Activated CD4-positive, alpha-beta T cell treated with anti-CD3 and anti-CD28 coated beads, Interleukin-2, amount 10 ng/mL, durations not matched to agents 7 days and 5 days (primary cell): Measurements from ENCODE around the gene MRPS6. TPM values are rescaled to one million over a fixed set of nuclear protein-coding genes. Genes with fewer than 3 reads are reported as not detected.

Experiments used
- CTCF ChIA-PET: fragments of 350-600 bp; sonication (Branson Sonifier 250); formaldehyde crosslinking; loops from one replicate; lab custom pipeline; 2021; ENCODE audit warnings: antibody characterized with exemption; lab: Charles Lee
- POLR2A ChIA-PET: fragments of 350-600 bp; sonication (Branson Sonifier 250); formaldehyde crosslinking; loops from one replicate; lab custom pipeline; 2021; ENCODE audit warnings: antibody characterized with exemption; lab: Charles Lee
- DNase-seq: peaks from one replicate; pipeline ENCODE4 v3.0.0-alpha.2; 2020
- H3K27ac Mint-ChIP-seq: one replicate; pipeline ENCODE4 v1.8.0; 2021; ENCODE audit warnings: mild to moderate bottlenecking, moderate library complexity, mixed read lengths
- H3K27me3 Mint-ChIP-seq: one replicate; pipeline ENCODE4 v1.8.0; 2021; ENCODE audit warnings: mixed read lengths
- H3K36me3 Mint-ChIP-seq: one replicate; pipeline ENCODE4 v1.8.0; 2021; ENCODE audit warnings: low read depth, mixed read lengths
- H3K4me1 Mint-ChIP-seq: one replicate; pipeline ENCODE4 v1.8.0; 2021; ENCODE audit warnings: mixed read lengths
- H3K4me3 Mint-ChIP-seq: one replicate; pipeline ENCODE4 v1.8.0; 2021; ENCODE audit warnings: mild to moderate bottlenecking, moderate library complexity, mixed read lengths
- H3K9me3 Mint-ChIP-seq: one replicate; pipeline ENCODE4 v1.8.0; 2021; ENCODE audit warnings: mixed read lengths
- total RNA-seq, 2 experiments: library from RNA; stranded (reverse); gene quantifications; one replicate each; pipeline ENCODE4 v1.2.3, GENCODE V29; 2021

Gene MRPS6
- total RNA-seq, 2 experiments from 2014 or later: 77.8 to 88.2 TPM

GRCh38 chr21:34147792-34148418, 74.5 kb downstream of the MRPS6 start:
- no peak for DNase-seq
- no peak overlapping the region for H3K4me3 Mint-ChIP-seq
- H3K4me1 Mint-ChIP-seq: peaks cover 7% of the 10 kb centered on the region
- H3K36me3 Mint-ChIP-seq: peaks cover 32% of the 10 kb centered on the region
- H3K27me3 Mint-ChIP-seq: no peaks in the 10 kb centered on the region
- H3K27ac Mint-ChIP-seq: no peak overlapping the region
- ChIA-PET CTCF (interaction anchor here (0.6 kb wide), 1 partner anchor 18 kb away, joined by 3 read pairs; no protein-coding TSS in a partner anchor), POLR2A (no interaction called here)
- H3K9me3 Mint-ChIP-seq: peaks cover 2% of the 10 kb centered on the region

GRCh38 chr21:34148419-34148804, 75.0 kb downstream of the MRPS6 start:
- POLR2A ChIA-PET: no interaction called here
- H3K36me3 Mint-ChIP-seq: peaks cover 30% of the 10 kb centered on the region
- CTCF ChIA-PET: interaction anchor here (0.6 kb wide), 1 partner anchor 18 kb away, joined by 3 read pairs; no protein-coding TSS in a partner anchor

GRCh38 chr21:34148826-34149558, 75.6 kb downstream of the MRPS6 start:
- H3K9me3 Mint-ChIP-seq: peaks cover 2% of the 10 kb centered on the region
- H3K27ac Mint-ChIP-seq: no peak overlapping the region
- H3K4me1 Mint-ChIP-seq: peaks cover 16% of the 10 kb centered on the region
- POLR2A ChIA-PET: no interaction called here
- no peaks in the 10 kb centered on the region for H3K27me3 Mint-ChIP-seq
- no peak for DNase-seq
- no peak overlapping the region for H3K4me3 Mint-ChIP-seq
- H3K36me3 Mint-ChIP-seq: peaks cover 25% of the 10 kb centered on the region
- CTCF ChIA-PET: interaction anchor here (0.6 to 0.9 kb wide), 2 partner anchors 17 kb away, joined by 3 to 4 read pairs; no protein-coding TSS in a partner anchor

More at GRCh38 chr21:34148419-34148804, 75.0 kb downstream of the MRPS6 start:
- DNase-seq: no peak
- Mint-ChIP-seq H3K9me3 (peaks cover 2% of the 10 kb centered on the region), H3K27me3 (no peaks in the 10 kb centered on the region), H3K4me3 (no peak overlapping the region), H3K27ac (no peak overlapping the region), H3K4me1 (peaks cover 12% of the 10 kb centered on the region)

GRCh38 chr21:34152500-34152899, 79.1 kb downstream of the MRPS6 start:
- POLR2A ChIA-PET: no interaction called here
- H3K27ac Mint-ChIP-seq: no peak overlapping the region
- peaks cover 2% of the 10 kb centered on the region for H3K9me3 Mint-ChIP-seq
- no peak overlapping the region for H3K4me3 Mint-ChIP-seq
- peaks cover 46% of the 10 kb centered on the region for H3K4me1 Mint-ChIP-seq
- CTCF ChIA-PET: interaction anchor here (1.3 kb wide), 1 partner anchor 12 kb away, joined by 3 read pairs; no protein-coding TSS in a partner anchor
- peaks cover 19% of the 10 kb centered on the region for H3K36me3 Mint-ChIP-seq
- no peaks in the 10 kb centered on the region for H3K27me3 Mint-ChIP-seq
- DNase-seq: no peak

GRCh38 chr21:34154878-34155277, 81.5 kb downstream of the MRPS6 start:
- Mint-ChIP-seq H3K9me3 (peaks cover 13% of the 10 kb centered on the region), H3K4me1 (peaks cover 47% of the 10 kb centered on the region), H3K4me3 (no peak overlapping the region), H3K27ac (peak overlapping the region; percentile 90), H3K27me3 (no peaks in the 10 kb centered on the region), H3K36me3 (peaks cover 24% of the 10 kb centered on the region)
- CTCF ChIA-PET: interaction anchor here (0.7 to 1.9 kb wide), 5 partner anchors 13 to 54 kb away, joined by 3 to 8 read pairs (median 4); no protein-coding TSS in a partner anchor
- POLR2A ChIA-PET: no interaction called here
- DNase-seq: peak; percentile 62

GRCh38 chr21:34156957-34157356, 83.6 kb downstream of the MRPS6 start:
- ChIA-PET CTCF (interaction anchor here (1.4 kb wide), 1 partner anchor 22 kb away, joined by 7 read pairs; no protein-coding TSS in a partner anchor), POLR2A (no interaction called here)
- Mint-ChIP-seq H3K9me3 (peaks cover 22% of the 10 kb centered on the region), H3K27me3 (no peaks in the 10 kb centered on the region), H3K27ac (peak overlapping the region; percentile 33), H3K4me1 (peaks cover 47% of the 10 kb centered on the region), H3K36me3 (peaks cover 22% of the 10 kb centered on the region), H3K4me3 (no peak overlapping the region)
- DNase-seq: no peak

- ChIA-PET POLR2A (no interaction called here), CTCF (interaction anchor here (0.6 to 1.4 kb wide), 5 partner anchors 13 to 185 kb away, joined by 3 to 7 read pairs (median 3); no protein-coding TSS in a partner anchor)
- Mint-ChIP-seq H3K36me3 (peaks cover 28% of the 10 kb centered on the region), H3K9me3 (peaks cover 26% of the 10 kb centered on the region), H3K4me3 (no peak overlapping the region), H3K27me3 (no peaks in the 10 kb centered on the region), H3K27ac (no peak overlapping the region), H3K4me1 (peaks cover 44% of the 10 kb centered on the region)
- no peak for DNase-seq
Observed at GRCh38 chr21:34157521-34157920, 84.1 kb downstream of the MRPS6 start.

GRCh38 chr21:34158866-34159835, 85.8 kb downstream of the MRPS6 start:
- ChIA-PET POLR2A (no interaction called here), CTCF (interaction anchor here (0.6 to 1.3 kb wide), 3 partner anchors 30 to 45 kb away, joined by 3 read pairs; no protein-coding TSS in a partner anchor)
- Mint-ChIP-seq H3K36me3 (peaks cover 25% of the 10 kb centered on the region), H3K27me3 (no peaks in the 10 kb centered on the region), H3K9me3 (peaks cover 32% of the 10 kb centered on the region), H3K4me1 (peaks cover 29% of the 10 kb centered on the region), H3K4me3 (no peak overlapping the region), H3K27ac (no peak overlapping the region)
- no peak for DNase-seq

GRCh38 chr21:34166468-34166867, 93.1 kb downstream of the MRPS6 start:
- Mint-ChIP-seq H3K4me3 (no peak overlapping the region), H3K4me1 (no peaks in the 10 kb centered on the region), H3K27ac (no peak overlapping the region), H3K36me3 (peaks cover 43% of the 10 kb centered on the region), H3K9me3 (peaks cover 69% of the 10 kb centered on the region), H3K27me3 (no peaks in the 10 kb centered on the region)
- CTCF ChIA-PET: interaction anchor here (0.7 to 2.2 kb wide), 7 partner anchors 10 to 243 kb away, joined by 3 to 9 read pairs (median 4); no protein-coding TSS in a partner anchor
- no peak for DNase-seq
- POLR2A ChIA-PET: no interaction called here

- CTCF ChIA-PET: no interaction called here
- Mint-ChIP-seq H3K4me3 (no peak overlapping the region), H3K4me1 (no peaks in the 10 kb centered on the region), H3K27me3 (no peaks in the 10 kb centered on the region), H3K36me3 (peaks cover 39% of the 10 kb centered on the region), H3K27ac (no peak overlapping the region), H3K9me3 (peaks cover 64% of the 10 kb centered on the region)
- POLR2A ChIA-PET: no interaction called here
- DNase-seq: no peak
Observed at GRCh38 chr21:34170886-34171285, 97.5 kb downstream of the MRPS6 start.

- ChIA-PET POLR2A (no interaction called here), CTCF (no interaction called here)
- peaks cover 36% of the 10 kb centered on the region for H3K9me3 Mint-ChIP-seq
Observed at GRCh38 chr21:34174470-34174869, 101.1 kb downstream of the MRPS6 start.

GRCh38 chr21:34176448-34176847, 103.1 kb downstream of the MRPS6 start:
- Mint-ChIP-seq H3K27ac (no peak overlapping the region), H3K4me1 (peaks cover 5% of the 10 kb centered on the region), H3K9me3 (peaks cover 24% of the 10 kb centered on the region), H3K36me3 (peaks cover 12% of the 10 kb centered on the region), H3K27me3 (no peaks in the 10 kb centered on the region), H3K4me3 (no peak overlapping the region)
- CTCF ChIA-PET: interaction anchor here (0.9 kb wide), 2 partner anchors 9 to 10 kb away, joined by 3 read pairs; no protein-coding TSS in a partner anchor
- DNase-seq: no peak
- POLR2A ChIA-PET: no interaction called here

More at GRCh38 chr21:34174470-34174869, 101.1 kb downstream of the MRPS6 start:
- Mint-ChIP-seq H3K4me1 (peaks cover 5% of the 10 kb centered on the region), H3K27me3 (no peaks in the 10 kb centered on the region), H3K27ac (no peak overlapping the region), H3K36me3 (peaks cover 20% of the 10 kb centered on the region), H3K4me3 (no peak overlapping the region)
- no peak for DNase-seq
